ENCODE results near the gene PDCD11. TPM values are rescaled to one million over a fixed set of nuclear protein-coding genes. Genes with fewer than 3 reads are reported as not detected.
"Not testable (repeated sequence)": the region's sequence is repeated elsewhere in the genome, so short reads cannot be mapped to it uniquely, and the experiment has no call there.

Gene PDCD11
- total RNA-seq, 2 donors from 2014 or later, result 17.9 to 26.3 TPM

DNA sequence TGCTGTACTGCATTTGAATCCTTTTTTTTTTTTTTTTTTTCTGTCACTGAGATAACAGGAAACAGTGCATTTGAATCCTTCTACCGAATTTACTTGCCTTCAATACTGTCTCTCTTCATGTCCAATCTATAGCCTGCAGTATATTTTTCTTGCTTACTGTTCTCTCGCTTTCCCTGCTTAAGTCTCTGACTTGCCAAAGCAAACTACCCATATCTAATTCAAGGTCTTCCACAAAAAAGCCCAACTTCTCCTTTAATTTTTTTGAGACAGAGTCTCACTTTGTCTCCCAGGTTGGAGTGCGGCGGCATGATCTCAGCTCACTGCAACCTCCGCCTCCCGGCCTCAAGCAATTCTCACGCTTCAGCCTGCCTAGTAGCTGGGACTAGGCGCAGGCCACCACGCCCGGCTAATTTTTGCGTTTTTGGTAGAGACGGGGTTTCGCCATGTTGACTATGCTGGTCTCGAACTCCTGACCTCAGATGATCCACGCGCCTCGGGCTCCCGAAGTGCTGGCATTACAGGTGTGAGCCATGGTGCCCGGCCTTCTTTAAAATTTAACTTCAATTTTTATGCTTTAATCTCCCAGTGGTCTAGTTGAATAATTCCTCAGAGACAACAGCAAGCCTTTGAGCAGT, 882 bp downstream of the PDCD11 start:
- ATAC-seq (no peak), DNase-seq (peak in 1 of 2 donors; percentile 20)
- intact Hi-C loops (cut with DNase I, micrococcal nuclease), result no loop called here

DNA sequence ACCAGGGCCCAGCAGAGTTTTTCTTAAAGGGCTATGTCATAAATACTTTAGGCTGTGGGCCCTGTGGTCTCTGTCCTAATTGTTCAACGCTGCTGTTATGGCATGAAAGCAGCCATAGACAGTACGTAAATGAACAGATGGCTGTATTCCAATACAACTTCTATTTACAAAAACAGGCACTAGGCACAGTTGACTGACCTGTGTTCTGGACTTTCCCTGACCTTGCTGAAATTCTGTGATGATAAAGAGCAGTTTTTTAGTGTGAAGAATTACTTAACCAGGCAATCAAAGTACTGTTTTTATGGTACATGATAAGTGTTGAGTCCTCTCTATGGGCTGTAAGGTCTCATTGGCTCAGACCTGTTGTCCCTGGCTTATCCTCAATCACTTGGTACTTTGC, 17.1 kb downstream of the PDCD11 start:
- DNase-seq, result no peak
- intact Hi-C loops (cut with DNase I, micrococcal nuclease), result no loop called here
- ATAC-seq, result no peak

DNA sequence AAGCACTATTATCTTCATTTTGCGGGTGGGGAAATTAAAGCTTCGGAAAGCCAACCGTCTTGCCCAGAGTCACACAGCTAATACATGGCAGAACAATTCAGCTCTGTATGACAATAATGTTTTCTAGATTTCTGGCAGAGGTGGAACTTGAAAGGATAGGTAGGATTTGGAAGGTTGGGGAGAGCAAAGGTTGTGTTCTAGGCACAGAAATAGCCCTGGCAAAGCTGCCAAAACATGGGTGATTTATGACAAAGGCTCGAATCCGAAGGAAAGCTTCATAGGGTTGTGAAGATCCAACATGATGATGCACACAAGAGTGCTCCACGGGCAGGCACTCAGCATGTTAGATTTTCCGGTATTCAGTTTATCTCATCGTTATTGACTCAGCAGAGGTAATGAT, 19.2 kb downstream of the PDCD11 start:
- ATAC-seq, result no peak

DNA sequence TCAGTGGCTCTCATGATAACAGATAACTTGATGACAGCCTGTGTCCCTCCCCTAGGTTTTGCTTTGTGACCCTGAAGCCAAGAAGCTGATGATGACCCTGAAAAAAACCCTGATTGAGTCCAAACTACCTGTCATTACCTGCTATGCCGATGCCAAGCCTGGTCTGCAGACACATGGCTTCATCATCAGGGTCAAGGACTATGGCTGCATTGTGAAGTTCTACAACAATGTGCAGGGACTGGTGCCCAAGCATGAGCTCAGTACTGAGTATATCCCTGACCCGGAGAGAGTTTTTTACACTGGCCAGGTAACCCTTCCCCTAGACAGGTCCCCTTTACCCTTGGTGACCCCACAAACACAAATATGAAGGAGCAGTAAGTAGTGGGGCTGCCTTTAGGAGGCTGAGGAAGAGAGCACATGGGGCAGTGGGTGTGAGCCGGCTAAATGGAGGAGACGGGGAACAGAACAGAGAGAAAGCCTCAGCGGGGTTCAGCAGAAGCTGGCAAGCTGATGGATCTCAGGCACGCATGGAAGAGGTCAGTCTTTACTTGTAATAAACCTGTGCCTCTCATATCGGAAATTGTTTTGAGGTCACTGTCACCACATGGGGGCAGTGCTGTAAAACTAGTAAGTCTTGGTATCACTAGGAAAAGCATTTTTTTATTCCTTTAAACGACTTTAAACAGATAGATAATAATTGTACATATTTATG, 20.2 kb downstream of the PDCD11 start:
- intact Hi-C loops (cut with DNase I, micrococcal nuclease), result loop anchor here (5.0 kb wide), 2 partner anchors 66 to 71 kb away; no protein-coding TSS in a partner anchor

More for the DNA sequence above, 19.2 kb downstream of the PDCD11 start:
- intact Hi-C loops (cut with DNase I, micrococcal nuclease), result loop anchor here (5.0 kb wide), 2 partner anchors 67 to 72 kb away; no protein-coding TSS in a partner anchor
- DNase-seq, result no peak

DNA sequence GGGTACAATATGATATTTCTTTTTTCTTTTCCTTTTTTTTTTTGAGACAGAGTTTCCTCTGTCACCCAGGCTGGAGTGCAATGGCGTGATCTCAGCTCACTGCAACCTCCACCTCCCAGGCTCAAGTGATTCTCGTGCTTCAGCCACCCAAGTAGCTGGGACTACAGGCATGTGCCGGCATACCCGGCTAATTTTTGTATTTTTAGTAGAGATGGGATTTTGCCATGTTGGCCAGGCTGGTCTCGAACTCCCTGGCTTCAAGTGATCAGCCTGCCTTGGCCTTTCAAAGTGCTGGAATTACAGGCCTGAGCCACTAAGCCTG, 20.7 kb downstream of the PDCD11 start:
- intact Hi-C loops (cut with DNase I, micrococcal nuclease), result loop anchor here (5.0 kb wide), 2 partner anchors 65 to 70 kb away; no protein-coding TSS in a partner anchor
- not testable (repeated sequence) for DNase-seq, ATAC-seq

More for the DNA sequence above, 20.2 kb downstream of the PDCD11 start:
- ATAC-seq (peak; percentile 68), DNase-seq (peak; percentile 40 to 81)

DNA sequence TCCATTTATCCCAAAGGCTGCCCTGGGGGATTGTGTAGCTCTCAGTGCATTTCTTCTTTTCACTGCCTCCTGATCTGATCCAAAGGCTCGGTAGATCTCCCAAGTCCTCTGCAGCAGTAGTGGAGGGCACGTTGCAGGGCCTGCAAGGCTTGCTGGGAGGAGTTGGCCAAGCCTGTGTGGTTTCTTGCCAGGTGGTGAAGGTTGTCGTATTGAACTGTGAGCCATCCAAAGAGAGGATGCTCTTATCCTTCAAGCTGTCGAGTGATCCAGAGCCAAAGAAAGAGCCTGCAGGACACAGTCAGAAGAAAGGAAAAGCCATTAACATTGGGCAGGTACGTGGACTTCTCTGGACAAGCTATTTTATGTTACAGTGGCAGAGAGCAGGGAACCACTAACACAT, 21.2 kb downstream of the PDCD11 start:
- ATAC-seq (no peak), DNase-seq (no peak)
- intact Hi-C loops (cut with DNase I, micrococcal nuclease), result loop anchor here (5.0 kb wide), 2 partner anchors 65 to 70 kb away; no protein-coding TSS in a partner anchor

DNA sequence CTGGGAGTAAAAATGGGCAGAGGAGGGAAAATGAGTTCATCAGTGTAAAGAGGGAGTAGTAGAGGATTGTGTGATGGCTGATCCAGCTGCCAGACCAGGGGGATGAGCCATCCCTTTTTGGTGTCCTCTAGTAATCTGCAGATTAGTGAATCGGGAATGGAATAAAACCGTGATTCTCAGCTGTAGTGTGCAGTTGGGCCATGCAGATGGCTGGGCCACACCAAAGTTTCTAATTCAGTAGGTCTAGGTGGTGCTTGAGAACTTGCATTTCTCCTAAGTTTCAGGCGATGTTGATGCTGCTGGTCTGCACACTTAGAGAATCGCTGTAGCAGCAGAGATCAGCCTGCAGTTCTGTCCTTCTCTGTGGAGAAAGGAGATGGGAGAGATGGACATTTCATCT, 22.7 kb downstream of the PDCD11 start:
- ATAC-seq (no peak), DNase-seq (no peak)
- intact Hi-C loops (cut with DNase I, micrococcal nuclease), result loop anchor here (5.0 kb wide), 2 partner anchors 63 to 68 kb away; no protein-coding TSS in a partner anchor

DNA sequence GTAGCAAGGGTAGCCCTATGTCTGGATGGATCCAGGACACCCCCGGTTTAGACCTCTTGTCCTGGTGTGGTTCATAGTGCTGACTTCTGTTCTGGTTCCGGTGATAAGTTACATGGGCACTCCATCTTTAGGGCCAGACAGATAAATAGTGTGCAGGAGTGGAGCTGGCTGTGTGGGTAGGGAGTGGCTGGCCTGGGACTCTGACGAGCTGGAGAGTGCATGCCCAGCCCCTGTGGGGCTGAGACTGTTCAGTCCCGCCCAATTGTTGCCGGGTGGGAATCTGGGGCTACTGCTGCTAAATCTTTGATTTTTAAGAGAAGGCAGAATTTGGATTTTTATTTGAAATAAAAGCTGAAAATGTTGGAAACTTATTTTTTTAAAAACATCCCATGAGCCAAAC, 27.3 kb downstream of the PDCD11 start:
- ATAC-seq (no peak), DNase-seq (no peak)
- intact Hi-C loops (cut with DNase I, micrococcal nuclease), result no loop called here

DNA sequence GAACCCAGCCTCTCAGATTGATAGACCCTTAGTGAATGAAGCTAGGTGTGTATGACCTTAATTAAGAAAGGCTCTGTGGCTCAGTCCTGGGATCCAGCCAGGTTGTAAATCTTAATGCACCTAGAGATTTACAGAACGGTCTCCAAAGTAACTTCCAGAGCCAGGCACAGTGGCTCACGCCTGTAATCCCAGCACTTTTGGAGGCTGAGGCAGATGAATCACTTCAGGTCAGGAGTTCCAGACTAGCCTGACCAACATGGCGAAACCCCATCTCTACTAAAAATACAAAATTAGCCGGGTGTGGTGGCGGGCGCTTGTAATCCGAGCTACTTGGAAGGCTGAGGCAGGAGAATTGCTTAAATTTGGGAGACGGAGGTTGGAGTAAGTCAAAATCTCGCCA, 31.4 kb downstream of the PDCD11 start:
- ATAC-seq (no peak), DNase-seq (no peak)
- intact Hi-C loops (cut with DNase I, micrococcal nuclease), result no loop called here

DNA sequence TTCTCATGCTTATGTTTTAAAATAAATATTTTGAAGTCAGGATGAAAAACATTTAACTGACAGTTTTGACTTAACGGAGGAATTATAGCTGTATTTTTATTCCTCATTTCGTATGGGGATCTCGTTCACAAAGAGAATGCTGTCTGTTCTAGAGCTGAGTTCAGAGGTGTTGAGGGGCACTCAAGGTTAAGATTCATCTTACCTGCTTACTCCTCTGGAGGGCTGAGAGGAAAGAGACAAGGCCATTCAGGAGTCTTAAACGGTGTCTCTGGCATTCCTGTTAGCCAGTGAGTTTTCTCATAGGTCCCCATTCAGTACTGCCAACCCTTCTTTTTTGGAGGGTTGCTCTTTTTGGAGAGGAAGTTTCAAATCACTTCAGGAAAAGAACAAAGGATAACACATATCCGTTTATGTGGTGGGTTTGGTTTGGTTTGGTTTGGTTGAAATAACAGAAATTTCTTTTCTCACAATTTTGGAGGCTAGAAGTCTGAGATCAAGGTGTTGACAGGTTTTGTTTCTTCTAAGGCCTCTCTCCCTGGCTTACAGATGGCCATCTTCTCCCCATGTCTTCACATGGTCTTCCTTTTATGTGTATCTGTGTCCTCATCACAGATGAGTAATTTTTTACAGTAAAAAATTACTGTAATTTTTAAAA, 32.7 kb downstream of the PDCD11 start:
- DNase-seq, result no peak
- intact Hi-C loops (cut with DNase I, micrococcal nuclease), result no loop called here
- ATAC-seq, result no peak

DNA sequence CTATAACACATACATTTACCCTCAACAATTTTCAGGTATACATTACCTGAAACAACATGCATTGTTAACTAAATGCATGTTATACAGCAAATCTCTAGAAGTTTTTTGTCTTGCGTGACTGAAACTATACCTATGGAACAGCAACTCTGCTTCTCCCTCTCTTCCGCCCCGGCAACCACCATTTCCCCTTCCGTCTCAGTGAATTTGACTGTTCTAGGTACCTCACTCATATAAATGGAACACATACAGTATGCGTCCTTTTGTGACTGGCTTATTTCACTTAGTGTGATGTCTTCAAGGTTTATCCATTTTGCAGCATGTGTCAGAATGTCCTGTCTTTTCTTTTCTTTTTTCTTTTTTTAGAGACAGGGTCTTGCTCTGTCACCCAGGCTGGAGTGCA, 33.2 kb downstream of the PDCD11 start:
- ATAC-seq (no peak), DNase-seq (no peak)
- intact Hi-C loops (cut with DNase I, micrococcal nuclease), result no loop called here

DNA sequence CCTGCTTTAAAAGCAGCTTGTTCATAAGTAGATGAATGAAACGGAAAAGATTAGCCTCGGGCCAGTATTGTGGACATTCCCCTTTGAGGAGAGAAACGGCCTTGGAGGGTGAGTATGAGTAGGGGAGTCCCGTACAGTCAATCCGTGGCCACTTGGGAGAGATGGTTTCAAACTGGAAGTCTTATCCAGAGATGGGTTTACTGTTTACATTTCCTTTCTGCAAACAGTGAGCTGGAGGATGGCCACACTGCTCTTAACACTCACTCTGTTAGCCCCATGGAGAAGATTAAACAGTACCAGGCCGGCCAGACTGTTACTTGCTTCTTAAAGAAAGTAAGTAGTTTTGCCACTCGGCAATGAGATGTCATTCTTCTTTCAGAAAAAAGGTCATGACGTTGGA, 35.5 kb downstream of the PDCD11 start:
- ATAC-seq (no peak), DNase-seq (no peak)
- intact Hi-C loops (cut with DNase I, micrococcal nuclease), result no loop called here

DNA sequence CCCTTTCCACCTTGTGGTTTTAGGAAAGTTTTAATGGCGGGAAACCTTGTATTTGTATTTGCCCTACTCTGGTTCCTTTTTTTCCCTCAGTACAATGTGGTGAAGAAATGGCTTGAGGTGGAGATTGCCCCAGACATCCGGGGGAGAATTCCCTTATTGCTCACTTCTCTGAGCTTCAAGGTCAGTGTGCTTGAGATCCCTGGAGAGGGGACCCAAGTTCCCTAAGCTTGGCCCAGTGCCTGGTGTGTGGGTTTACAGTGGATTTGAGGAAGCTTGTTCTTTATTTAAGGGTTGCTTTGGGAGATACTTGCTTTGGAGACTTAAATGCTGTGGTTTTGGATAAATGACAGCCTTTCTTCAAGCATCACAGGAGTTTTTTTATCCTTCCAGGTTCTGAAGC, 37.4 kb downstream of the PDCD11 start:
- DNase-seq, result no peak
- intact Hi-C loops (cut with DNase I, micrococcal nuclease), result no loop called here
- no peak for ATAC-seq

DNA sequence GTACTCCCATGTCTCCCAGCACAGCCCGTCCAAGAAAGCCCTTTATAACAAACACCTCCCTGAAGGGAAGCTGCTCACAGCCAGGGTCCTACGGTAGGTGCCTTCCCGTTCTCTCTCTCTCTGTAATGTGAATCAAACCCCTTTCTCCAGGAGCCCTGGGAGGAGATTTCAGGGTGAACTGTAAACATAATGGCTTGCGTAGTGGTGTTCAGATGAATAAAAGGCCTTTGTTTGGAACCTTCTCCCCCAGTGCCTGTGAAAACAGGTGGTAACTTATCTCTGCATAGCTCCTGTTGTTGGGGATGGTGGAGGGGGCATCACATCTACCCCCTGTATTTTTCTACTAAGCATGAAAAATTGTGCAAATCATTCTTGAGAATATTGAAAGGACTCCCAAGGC, 43.4 kb downstream of the PDCD11 start:
- DNase-seq (no peak), ATAC-seq (no peak)
- intact Hi-C loops (cut with DNase I, micrococcal nuclease), result no loop called here

DNA sequence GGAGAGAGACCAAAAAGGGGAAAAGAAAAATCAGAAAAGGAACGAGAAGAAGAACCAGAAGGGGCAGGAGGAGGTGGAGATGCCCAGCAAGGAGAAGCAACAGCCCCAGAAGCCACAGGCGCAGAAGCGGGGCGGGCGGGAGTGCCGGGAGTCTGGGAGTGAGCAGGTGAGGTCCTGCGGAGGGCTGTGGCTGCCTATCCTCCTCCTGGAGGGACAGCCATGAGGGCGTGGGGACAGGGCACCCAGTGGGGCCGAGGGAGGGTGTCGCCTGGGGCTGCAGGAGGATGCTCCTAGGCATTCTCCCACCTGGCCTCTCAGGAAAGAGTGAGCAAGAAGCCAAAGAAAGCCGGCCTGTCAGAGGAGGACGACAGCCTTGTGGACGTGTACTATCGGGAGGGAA, 44.0 kb downstream of the PDCD11 start:
- DNase-seq, result no peak
- ATAC-seq, result no peak
- intact Hi-C loops (cut with DNase I, micrococcal nuclease), result no loop called here

DNA sequence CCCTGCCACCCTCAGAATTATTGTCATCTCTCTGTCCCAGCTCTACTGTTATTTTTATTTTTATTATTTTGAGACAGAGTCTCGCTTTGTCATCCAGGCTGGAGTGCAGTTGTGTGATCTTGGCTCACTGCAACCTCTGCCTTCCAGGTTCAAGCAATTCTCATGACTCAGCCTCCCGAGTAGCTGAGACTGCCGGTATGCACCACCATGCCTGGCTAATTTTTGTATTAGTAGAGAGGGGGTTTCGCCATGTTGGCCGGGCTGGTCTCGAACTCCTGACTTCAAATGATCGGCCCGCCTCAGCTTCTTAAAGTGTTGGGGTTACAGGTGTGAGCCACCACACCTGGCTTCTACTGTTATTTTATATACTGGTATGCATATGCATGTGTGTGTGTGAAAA, 44.8 kb downstream of the PDCD11 start:
- ATAC-seq (no peak), DNase-seq (no peak)
- intact Hi-C loops (cut with DNase I, micrococcal nuclease), result no loop called here

DNA sequence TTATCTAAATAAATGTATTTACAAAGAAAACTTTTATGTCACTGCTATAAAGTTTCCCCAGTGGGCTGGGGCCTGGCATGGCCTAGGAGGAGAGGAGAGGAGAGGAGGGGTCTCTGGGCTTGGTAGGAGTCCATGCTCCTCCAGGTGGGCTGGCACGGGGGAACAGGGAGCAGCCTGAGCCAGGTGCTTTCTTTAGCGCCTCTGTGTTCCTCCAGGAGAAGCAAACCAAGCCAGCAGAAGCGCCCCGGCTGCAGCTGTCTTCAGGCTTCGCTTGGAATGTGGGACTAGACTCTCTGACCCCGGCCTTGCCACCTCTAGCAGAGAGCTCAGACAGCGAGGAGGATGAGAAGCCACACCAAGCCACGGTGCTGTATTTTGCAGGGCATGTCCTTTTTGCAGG, 45.2 kb downstream of the PDCD11 start:
- no peak for DNase-seq
- intact Hi-C loops (cut with DNase I, micrococcal nuclease), result no loop called here
- no peak for ATAC-seq

DNA sequence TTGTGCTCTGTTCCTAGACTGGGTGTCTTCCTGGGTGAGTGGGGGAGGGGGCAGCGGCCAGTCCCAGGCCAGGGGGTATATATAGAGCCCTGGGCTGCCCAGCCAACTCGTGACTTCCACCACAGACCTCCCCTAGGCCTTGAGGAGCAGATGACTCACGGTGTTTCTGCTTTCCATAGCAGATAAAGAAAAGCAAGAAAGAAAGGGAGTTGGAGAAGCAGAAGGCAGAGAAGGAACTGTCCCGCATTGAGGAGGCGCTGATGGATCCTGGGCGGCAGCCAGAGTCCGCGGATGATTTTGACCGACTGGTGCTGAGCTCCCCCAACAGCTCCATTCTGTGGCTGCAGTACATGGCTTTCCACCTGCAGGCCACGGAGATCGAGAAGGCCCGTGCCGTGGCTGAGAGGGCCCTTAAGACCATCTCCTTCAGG, 45.6 kb downstream of the PDCD11 start:
- intact Hi-C loops (cut with DNase I, micrococcal nuclease), result no loop called here
- DNase-seq, result no peak

DNA sequence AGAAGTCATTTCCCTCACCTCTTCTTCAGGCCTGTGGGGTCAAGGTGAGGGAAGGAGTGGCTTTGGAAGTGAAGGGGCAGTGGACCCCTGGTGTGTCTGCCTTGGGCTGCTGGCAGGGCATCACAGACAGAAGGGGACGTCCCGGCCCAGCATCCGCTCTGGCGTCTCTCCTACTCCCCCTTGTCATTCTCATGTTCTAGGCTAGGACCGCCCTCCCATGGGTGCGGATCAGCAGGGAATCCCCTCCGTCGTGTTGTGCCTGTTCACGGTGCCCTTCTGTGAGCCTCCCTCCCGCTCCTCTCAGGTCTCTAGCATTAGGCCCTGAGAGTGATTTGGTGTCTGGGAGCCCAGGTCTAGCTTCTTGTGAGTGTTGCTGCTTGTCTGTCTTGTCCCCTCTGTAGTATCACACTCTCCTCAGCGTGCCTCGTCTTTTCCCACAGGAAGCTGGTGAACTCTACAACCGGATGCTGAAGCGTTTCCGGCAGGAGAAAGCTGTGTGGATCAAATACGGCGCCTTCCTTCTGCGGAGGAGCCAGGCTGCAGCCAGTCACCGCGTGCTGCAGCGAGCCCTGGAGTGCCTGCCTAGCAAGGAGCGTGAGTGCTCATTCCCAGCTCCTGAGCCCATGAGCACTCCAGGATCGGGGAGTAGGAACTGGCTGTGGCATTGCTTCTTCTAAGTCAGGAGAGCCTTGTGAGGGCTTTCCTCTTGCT, 47.2 kb downstream of the PDCD11 start:
- ATAC-seq (no peak), DNase-seq (no peak)
- intact Hi-C loops (cut with DNase I, micrococcal nuclease), result no loop called here

More for the DNA sequence above, 45.6 kb downstream of the PDCD11 start:
- no peak for ATAC-seq

Data from left colon (tissue), 2 donors.